IPS-NIHi11 (cell line): ENCODE results near the gene WDTC1.
A peak's percentile ranks its signal among the peaks of the same experiment; 100 is the strongest.

ENCODE experiments used
- DNase-seq: peaks from one replicate; pipeline ENCODE4 v3.0.0; 2012; ENCODE audit warnings: mixed read lengths, low spot score

The WDTC1 gene

DNA sequence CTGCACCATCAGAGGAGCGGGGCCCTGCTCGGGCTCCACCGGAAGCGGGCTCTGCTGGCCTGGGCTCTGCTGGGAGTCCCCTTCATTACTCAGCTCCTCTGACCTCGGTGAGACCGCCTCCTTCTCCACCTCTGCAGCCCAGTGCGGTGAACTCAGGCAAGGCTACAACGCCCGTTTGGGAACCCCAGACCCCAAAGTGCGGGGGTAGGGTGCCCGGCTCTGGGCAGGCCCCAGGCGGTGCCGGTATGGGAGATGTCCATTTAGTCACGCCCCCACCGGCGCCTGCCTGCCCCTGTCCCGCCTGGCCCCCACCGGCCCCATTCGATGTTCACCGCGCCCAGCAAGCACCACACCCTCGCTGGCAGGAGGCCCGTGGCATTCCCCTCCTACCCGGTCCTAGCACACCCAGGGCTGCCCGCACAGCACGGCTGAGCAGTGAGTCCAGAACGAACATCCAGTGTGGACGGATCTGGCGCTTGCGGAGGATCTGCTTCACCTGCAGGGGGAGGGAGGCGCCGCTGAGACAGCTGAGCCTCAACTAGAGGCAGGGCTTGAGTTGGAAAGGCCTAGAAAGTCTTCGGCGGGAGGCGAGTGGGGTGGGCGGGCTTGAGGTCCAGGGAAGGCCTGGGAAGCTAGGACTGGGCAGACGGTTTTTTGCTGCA, 122.3 kb downstream of the WDTC1 start:
- no peak for DNase-seq

DNA sequence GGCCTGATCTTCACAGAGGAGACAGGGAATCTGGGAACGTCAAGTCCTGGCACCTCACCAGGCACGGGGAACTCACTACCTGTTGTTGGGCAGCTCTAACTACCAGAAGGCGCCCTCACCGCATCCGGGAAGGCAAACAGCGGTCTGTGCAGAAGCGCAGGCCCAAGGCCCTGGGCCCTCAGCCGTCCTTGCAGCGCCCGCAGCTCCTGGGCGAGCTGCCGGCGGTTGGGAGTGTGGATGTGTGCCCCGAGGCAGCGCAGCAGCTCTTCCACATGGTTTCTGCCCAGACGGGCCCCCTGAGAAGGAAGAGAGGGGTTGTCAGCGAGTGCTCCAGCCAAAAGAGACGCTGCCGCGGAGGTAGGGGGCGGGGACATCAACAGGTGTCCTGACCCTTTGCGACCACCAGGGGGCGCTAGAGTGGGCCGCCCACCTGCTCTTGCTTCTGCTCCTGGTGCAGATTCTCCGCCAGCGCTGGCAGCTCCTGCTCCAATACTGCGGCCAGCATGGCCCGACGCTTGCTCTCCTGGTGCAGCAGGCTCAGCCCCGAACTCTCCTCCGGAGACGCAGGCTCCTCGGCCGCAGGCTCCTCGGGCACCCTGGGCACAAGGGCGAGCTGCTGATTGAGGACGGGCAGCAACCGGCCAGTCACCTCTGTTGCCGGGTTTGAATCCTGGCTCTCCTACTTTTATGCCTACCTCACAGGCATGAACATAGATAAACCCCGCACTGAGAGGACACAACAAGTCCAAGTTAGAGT, 123.0 kb downstream of the WDTC1 start:
- peak; percentile 92 for DNase-seq
